ENCODE data around the gene CAPN15.

Gene CAPN15

GRCh38 chr16:554640-555365 lies 27.3 kb downstream of the CAPN15 start:
- Mint-ChIP-seq H3K36me3 (ENCODE audit: low read depth) (peaks cover 3% of the 10 kb centered on the region), H3K9me3 (no peaks in the 10 kb centered on the region), H3K4me1 (ENCODE audit: low read depth) (no peaks in the 10 kb centered on the region), H3K27ac (no peak overlapping the region), H3K27me3 (ENCODE audit: low read depth) (peaks cover 7% of the 10 kb centered on the region), H3K4me3 (no peak overlapping the region)
- DNase-seq (ENCODE audit: low spot score), result no peak

DNA sequence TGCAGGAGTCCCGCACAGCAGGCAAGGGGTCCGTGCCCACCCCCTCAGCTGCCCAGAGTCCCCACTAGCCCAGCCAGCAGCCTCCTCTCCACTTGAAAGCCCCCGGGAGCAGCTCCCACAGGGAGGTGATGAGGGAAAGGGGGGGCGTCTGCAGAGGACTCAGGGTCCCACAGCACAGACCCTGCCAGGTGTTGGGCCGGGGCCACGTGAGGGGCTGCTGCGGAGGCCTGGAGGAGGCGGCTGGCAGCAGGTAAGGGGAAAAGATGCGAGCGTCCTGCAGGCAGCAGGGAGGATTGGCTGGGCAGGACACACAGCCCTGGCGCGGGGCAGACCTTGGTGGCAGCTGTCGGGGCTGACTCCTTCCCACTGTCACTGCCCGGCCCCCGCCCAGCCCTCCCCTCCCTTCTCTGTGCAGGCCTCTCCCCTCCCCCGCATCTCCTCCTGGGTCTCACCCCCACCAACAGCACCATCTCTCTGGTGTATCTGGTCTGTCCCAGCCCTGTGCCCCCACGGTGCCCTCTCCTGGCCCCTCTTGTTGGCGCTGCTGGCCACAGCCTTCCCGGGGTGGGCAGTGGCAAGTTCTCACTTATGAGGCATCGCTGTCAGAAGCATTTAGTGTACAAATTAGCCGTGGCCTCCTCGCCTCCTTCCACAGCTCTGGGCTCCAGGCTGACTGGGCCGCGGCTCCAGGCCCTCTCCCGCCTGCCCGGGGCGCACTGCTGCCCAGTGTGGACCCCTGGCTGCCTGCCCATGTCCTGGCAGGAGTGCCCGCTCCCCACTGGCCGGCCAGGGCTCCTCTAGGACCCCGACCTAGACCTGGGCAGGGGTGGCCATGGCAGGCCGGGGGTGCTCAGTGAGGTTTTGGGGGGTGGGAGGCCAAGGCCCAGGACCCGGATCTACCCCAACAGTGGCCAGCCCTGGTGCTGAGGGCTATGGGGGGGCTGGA lies 28.3 kb downstream of the CAPN15 start:
- peaks cover 7% of the 10 kb centered on the region for H3K27me3 Mint-ChIP-seq (ENCODE audit: low read depth)
- H3K36me3 Mint-ChIP-seq (ENCODE audit: low read depth), result peaks cover 3% of the 10 kb centered on the region
- no peaks in the 10 kb centered on the region for H3K4me1 Mint-ChIP-seq (ENCODE audit: low read depth)
- no peak for DNase-seq (ENCODE audit: low spot score)
- H3K27ac Mint-ChIP-seq, result no peak overlapping the region
- H3K4me3 Mint-ChIP-seq, result no peak overlapping the region
- no peaks in the 10 kb centered on the region for H3K9me3 Mint-ChIP-seq

DNA sequence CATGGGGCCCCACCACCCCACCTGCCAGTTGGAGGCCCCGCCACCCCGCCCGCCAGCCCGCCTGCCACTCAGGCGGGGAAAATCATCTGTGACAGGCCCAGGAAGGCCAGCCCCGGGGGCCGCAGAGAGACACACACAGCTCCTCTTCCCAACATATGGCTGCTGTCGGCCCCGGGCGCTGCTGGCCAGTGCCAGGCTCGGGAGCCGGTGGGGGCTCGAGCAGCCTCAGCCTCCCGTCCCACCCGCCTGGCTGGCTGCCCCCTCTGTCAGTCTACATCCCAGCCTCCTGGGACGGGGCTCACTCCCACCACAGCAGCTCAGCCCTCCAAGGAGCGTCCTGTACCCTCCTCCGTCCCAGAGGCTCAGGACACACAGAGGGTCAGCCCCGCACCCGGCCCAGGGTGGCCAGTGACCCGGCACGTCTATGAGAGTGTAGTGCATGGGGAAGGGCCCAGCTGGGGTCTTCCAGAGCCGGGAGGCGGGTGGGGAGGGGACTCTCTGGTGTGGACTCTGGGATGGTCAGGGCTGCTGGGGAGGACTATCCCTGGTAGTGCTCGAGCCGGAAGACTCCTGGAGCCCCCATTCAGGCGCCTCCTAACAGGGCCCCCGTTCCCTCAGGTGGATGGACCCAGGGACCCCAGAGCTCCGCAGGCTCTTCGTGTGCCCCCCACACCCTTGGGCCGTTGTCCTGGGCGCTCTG lies 29.1 kb downstream of the CAPN15 start:
- Mint-ChIP-seq H3K27ac (no peak overlapping the region), H3K4me1 (ENCODE audit: low read depth) (no peaks in the 10 kb centered on the region), H3K9me3 (no peaks in the 10 kb centered on the region), H3K36me3 (ENCODE audit: low read depth) (peaks cover 3% of the 10 kb centered on the region), H3K27me3 (ENCODE audit: low read depth) (peaks cover 7% of the 10 kb centered on the region), H3K4me3 (no peak overlapping the region)
- no peak for DNase-seq (ENCODE audit: low spot score)

- Mint-ChIP-seq H3K4me3 (no peak overlapping the region), H3K9me3 (no peaks in the 10 kb centered on the region), H3K27ac (no peak overlapping the region), H3K4me1 (ENCODE audit: low read depth) (no peaks in the 10 kb centered on the region), H3K27me3 (ENCODE audit: low read depth) (peaks cover 11% of the 10 kb centered on the region), H3K36me3 (ENCODE audit: low read depth) (peaks cover 3% of the 10 kb centered on the region)
- DNase-seq (ENCODE audit: low spot score), result no peak
Observed at GRCh38 chr16:557463-558297, 30.2 kb downstream of the CAPN15 start.

DNA sequence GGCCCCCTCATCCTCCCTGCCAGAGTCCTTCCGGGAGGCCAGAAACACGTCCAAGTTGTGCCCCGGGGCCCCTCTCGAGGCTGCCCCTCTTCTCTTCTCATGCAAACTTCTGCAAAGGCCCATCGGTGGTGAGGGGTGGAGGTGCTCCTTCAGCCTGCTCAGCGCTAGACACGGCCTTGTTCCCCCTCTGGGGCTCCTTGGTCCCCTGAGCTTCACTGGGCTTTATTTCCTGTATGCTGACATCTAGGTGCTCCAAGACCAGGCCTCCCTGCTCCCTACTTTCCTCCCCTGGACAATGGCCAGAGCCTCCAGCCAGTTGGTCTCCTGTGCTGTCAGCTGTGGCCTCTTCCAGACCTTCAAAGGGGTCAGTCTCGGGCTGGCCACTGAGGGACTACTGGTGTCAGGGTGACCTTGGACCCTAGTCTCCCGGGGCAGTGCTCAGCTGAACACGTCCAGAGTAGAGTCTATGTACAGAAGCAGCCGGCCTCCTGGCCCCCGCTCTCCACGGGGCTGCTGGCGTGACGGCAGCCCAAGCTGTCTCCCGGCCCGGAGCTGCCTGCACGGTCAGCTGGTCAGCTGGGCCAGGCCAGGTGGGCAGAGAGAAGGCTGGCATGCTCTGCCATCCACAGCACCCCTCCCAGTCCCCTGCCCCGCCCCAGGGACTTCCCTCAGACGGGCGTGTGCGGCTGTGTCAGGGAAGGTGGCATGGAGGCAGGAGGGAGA lies 30.9 kb downstream of the CAPN15 start:
- Mint-ChIP-seq H3K4me3 (no peak overlapping the region), H3K36me3 (ENCODE audit: low read depth) (peaks cover 3% of the 10 kb centered on the region), H3K9me3 (no peaks in the 10 kb centered on the region), H3K27ac (no peak overlapping the region), H3K27me3 (ENCODE audit: low read depth) (peaks cover 12% of the 10 kb centered on the region), H3K4me1 (ENCODE audit: low read depth) (no peaks in the 10 kb centered on the region)
- DNase-seq (ENCODE audit: low spot score), result no peak

DNA sequence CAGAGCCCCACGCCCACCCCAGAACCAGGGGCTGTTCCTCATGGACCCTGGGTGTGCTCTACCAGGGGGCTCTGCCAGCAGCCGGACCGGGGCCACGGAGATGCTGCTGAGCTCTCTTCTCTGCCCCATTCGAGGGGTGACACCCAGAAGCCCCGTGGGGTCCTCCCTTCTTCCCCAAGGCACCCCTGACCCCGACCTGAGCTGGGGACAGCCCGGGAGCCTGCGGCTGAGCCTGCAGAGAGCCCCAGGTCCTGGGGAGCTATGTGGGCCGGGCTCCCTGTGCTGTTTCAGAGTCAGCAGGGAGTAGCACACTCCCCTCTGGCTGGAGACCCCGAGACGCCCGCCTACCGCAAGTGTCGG lies 31.5 kb downstream of the CAPN15 start:
- Mint-ChIP-seq H3K27ac (no peak overlapping the region), H3K36me3 (ENCODE audit: low read depth) (peaks cover 3% of the 10 kb centered on the region), H3K4me3 (no peak overlapping the region)

GRCh38 chr16:559411-560203 lies 32.1 kb downstream of the CAPN15 start:
- Mint-ChIP-seq H3K36me3 (ENCODE audit: low read depth) (no peaks in the 10 kb centered on the region), H3K4me1 (ENCODE audit: low read depth) (no peaks in the 10 kb centered on the region), H3K27ac (no peak overlapping the region), H3K27me3 (ENCODE audit: low read depth) (peaks cover 12% of the 10 kb centered on the region), H3K4me3 (no peak overlapping the region), H3K9me3 (no peaks in the 10 kb centered on the region)
- no peak for DNase-seq (ENCODE audit: low spot score)

More for the DNA sequence above, 31.5 kb downstream of the CAPN15 start:
- peaks cover 12% of the 10 kb centered on the region for H3K27me3 Mint-ChIP-seq (ENCODE audit: low read depth)
- H3K9me3 Mint-ChIP-seq, result no peaks in the 10 kb centered on the region
- no peaks in the 10 kb centered on the region for H3K4me1 Mint-ChIP-seq (ENCODE audit: low read depth)
- no peak for DNase-seq (ENCODE audit: low spot score)

- no peaks in the 10 kb centered on the region for H3K36me3 Mint-ChIP-seq (ENCODE audit: low read depth)
- H3K27ac Mint-ChIP-seq, result no peak within 1 kb of the TSS
Observed at GRCh38 chr16:560204-560700, 32.7 kb downstream of the CAPN15 start, which contains the start of gene PRR35. Gene PRR35, plus strand, starts transcription at chr16:560394. Its CDS starts 2,901 bp downstream, at chr16:563295.

GRCh38 chr16:560701-561412 lies 33.3 kb downstream of the CAPN15 start:
- H3K27me3 Mint-ChIP-seq (ENCODE audit: low read depth), result peaks cover 12% of the 10 kb centered on the region

More at GRCh38 chr16:560204-560700, 32.7 kb downstream of the CAPN15 start, which contains the start of gene PRR35:
- H3K4me1 Mint-ChIP-seq (ENCODE audit: low read depth), result no peaks in the 10 kb centered on the region
- no peaks in the 10 kb centered on the region for H3K9me3 Mint-ChIP-seq
- no peak within 1 kb of the TSS for H3K4me3 Mint-ChIP-seq
- DNase-seq (ENCODE audit: low spot score), result no peak
- H3K27me3 Mint-ChIP-seq (ENCODE audit: low read depth), result peaks cover 12% of the 10 kb centered on the region

GRCh38 chr16:561413-561794 lies 33.9 kb downstream of the CAPN15 start:
- Mint-ChIP-seq H3K4me3 (no peak overlapping the region), H3K36me3 (ENCODE audit: low read depth) (no peaks in the 10 kb centered on the region), H3K4me1 (ENCODE audit: low read depth) (no peaks in the 10 kb centered on the region), H3K27me3 (ENCODE audit: low read depth) (peaks cover 12% of the 10 kb centered on the region), H3K27ac (no peak overlapping the region), H3K9me3 (no peaks in the 10 kb centered on the region)
- no peak for DNase-seq (ENCODE audit: low spot score)

More at GRCh38 chr16:560701-561412, 33.3 kb downstream of the CAPN15 start:
- Mint-ChIP-seq H3K4me3 (no peak overlapping the region), H3K27ac (no peak overlapping the region), H3K9me3 (no peaks in the 10 kb centered on the region), H3K4me1 (ENCODE audit: low read depth) (no peaks in the 10 kb centered on the region), H3K36me3 (ENCODE audit: low read depth) (no peaks in the 10 kb centered on the region)
- DNase-seq (ENCODE audit: low spot score), result no peak

GRCh38 chr16:561957-562938 lies 34.7 kb downstream of the CAPN15 start:
- no peak overlapping the region for H3K27ac Mint-ChIP-seq
- no peaks in the 10 kb centered on the region for H3K9me3 Mint-ChIP-seq
- H3K4me3 Mint-ChIP-seq, result no peak overlapping the region
- DNase-seq (ENCODE audit: low spot score), result no peak
- H3K4me1 Mint-ChIP-seq (ENCODE audit: low read depth), result peaks cover 7% of the 10 kb centered on the region
- no peaks in the 10 kb centered on the region for H3K36me3 Mint-ChIP-seq (ENCODE audit: low read depth)
- H3K27me3 Mint-ChIP-seq (ENCODE audit: low read depth), result peaks cover 12% of the 10 kb centered on the region

Measured in T-helper 2 cell treated with Interferon-gamma antibody and Interleukin-4, amounts not matched to agents 5 μg/mL and 100 μg/mL, for 36 hours (primary cell).